NT2/D1 (cell line): ENCODE data around the gene ZNF664.

ENCODE experiments used
- SUZ12 ChIP-seq: IDR thresholded peaks from 2 replicates; pipeline ENCODE4 v1.6.1; 2011; ENCODE audit not compliant: insufficient read length, insufficient read depth; ENCODE audit errors: extremely low read depth
- YY1 ChIP-seq: IDR thresholded peaks from 2 replicates; pipeline ENCODE4 v1.6.1; 2011; ENCODE audit not compliant: insufficient read length, insufficient read depth

DNA sequence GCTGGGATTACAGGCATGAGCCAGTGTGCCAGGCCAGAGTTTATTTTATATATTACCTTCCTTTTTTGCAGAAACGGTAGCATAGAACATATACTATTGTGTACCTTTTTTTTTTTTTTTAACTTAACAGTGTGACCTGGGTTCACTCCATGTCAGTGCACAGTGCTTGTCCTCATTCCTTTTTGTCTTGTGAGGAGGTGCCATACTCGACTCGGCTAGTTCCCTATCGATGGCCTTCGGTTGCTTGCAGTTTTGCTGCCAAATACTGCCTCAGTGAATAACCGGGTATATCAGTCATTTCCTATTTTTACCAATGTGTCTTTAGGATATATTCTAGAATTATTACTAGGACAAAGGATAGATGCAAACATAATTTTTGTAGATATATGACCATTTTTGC lies 36.8 kb downstream of the ZNF664 start:
- TF ChIP-seq YY1 (no peak), SUZ12 (no peak)
